Stomach (tissue), 9 donors: ENCODE results near the gene CLSTN2. TPM values are rescaled to one million over a fixed set of nuclear protein-coding genes. Genes with fewer than 3 reads are reported as not detected.

Experiments used
- DNase-seq, 2 donors: peaks; one replicate each; pipeline versions ENCODE4 v3.0.0 to v3.0.0-alpha.2; 2013 to 2019
- H3K27ac ChIP-seq, 5 donors: fragments of 200-600 bp in 4 of 5; sonication (generic) in 4 of 5; one replicate each; pipeline ENCODE4 v1.5.1; 2013 to 2019; ENCODE audit warnings: mild to moderate bottlenecking in 1 of 5, moderate library complexity in 1 of 5
- H3K27me3 ChIP-seq, 3 donors: fragments of 200-600 bp; sonication (generic); one replicate each; pipeline ENCODE4 v1.5.1; 2017 to 2019; ENCODE audit warnings: mixed run types in 1 of 3
- H3K36me3 ChIP-seq, 4 donors: fragments of 200-600 bp; sonication (generic); 1 replicate in 3 of 4; 2 replicates in 1 of 4; pipeline ENCODE4 v1.5.1; 2016 to 2019
- H3K4me1 ChIP-seq, 4 donors: fragments of 200-600 bp; sonication (generic); one replicate each; pipeline ENCODE4 v1.5.1; 2016 to 2019
- H3K4me3 ChIP-seq, 4 donors: fragments of 200-600 bp; sonication (generic) in 3 of 4; one replicate each; pipeline ENCODE4 v1.5.1; 2016 to 2019; ENCODE audit warnings: mild to moderate bottlenecking in 1 of 4
- H3K9me3 ChIP-seq, 4 donors: fragments of 200-600 bp; sonication (generic); one replicate each; pipeline ENCODE4 v1.5.1; 2016 to 2019
- CTCF ChIP-seq, 7 experiments: fragments of 450-650 bp in 4 of 7; fragments of 200-600 bp in 3 of 7; sonication (generic) in 3 of 7; IDR thresholded peaks; one replicate each; pipeline ENCODE4 v1.5.1; 2016 to 2019; ENCODE audit warnings: antibody characterized with exemption in 7 of 7, control low read depth in 2 of 7, mild to moderate bottlenecking in 1 of 7
- EP300 ChIP-seq: sonication (generic); formaldehyde crosslinking; IDR thresholded peaks from one replicate; pipeline ENCODE4 v1.6.1; 2017; ENCODE audit warnings: antibody characterized with exemption
- POLR2A ChIP-seq, 4 donors: fragments of 450-650 bp; IDR thresholded peaks; one replicate each; pipeline ENCODE4 v1.6.1; 2016; ENCODE audit warnings: antibody characterized with exemption in 4 of 4, control low read depth in 2 of 4, mild to moderate bottlenecking in 1 of 4, moderate library complexity in 1 of 4
- POLR2AphosphoS5 ChIP-seq, 3 donors: sonication (generic); formaldehyde crosslinking; IDR thresholded peaks; one replicate each; pipeline ENCODE4 v1.6.1; 2016; ENCODE audit warnings: antibody characterized with exemption in 3 of 3
- WGBS, 5 donors: extraction: QIAGEN DNeasy Blood & Tissue Kit in 3 of 5; methylation state at CpG; one replicate each; pipeline versions ENCODE4 v1.1.5 to v1.1.7; 2013 to 2018; 5-methylcytosine and 5-hydroxymethylcytosine counted together
- intact Hi-C: fragments of 100-400 bp; cut with DNase I; formaldehyde crosslinking; loops from one replicate; pipeline ENCODE4 v1.15.1; 2023; ENCODE audit warnings: low total_unique reads
- polyA plus RNA-seq, 3 donors: library from polyadenylated mRNA; stranded (reverse); fragments of 200-250 nt; gene quantifications; one replicate each; pipeline ENCODE4 v1.2.3, GENCODE V29; 2013
- total RNA-seq, 5 donors: library from RNA; depleted of rRNA; stranded (reverse); fragments of >200 nt; gene quantifications; one replicate each; pipeline versions ENCODE4 v1.1.0 to v1.2.3, GENCODE V29; 2014 to 2016
- donor health status: healthy with polysubstance abuse.
- donor health status: Bipolar disorder and iron deficiency.
- donor health status: healthy.

The CLSTN2 gene
- total and polyA plus RNA-seq, 8 donors, result 0.10 to 5.4 (median 1.7) TPM

- no peaks in the 10 kb centered on the region for H3K36me3 ChIP-seq
- no peak overlapping the region for H3K4me3 ChIP-seq
- H3K4me1 ChIP-seq, result peaks cover 0 to 13% (median 6%) of the 10 kb centered on the region in 4 donors
- intact Hi-C loops, result no loop called here
- no peak overlapping the region for H3K27ac ChIP-seq
- TF ChIP-seq CTCF (IDR thresholded peaks at IDR 0.05), result no peak
- TF ChIP-seq POLR2AphosphoS5 (IDR thresholded peaks at IDR 0.05), result no peak
- TF ChIP-seq EP300, result no peak
- WGBS, 5 donors, result 29 to 46% (median 31%) methylated on average over 2 of the region's 2 CpGs
- DNase-seq, result peak in 1 of 2 donors; percentile 21
- H3K9me3 ChIP-seq, result peaks cover 0 to under 1% (median 0%) of the 10 kb centered on the region in 4 donors
- H3K27me3 ChIP-seq, result no peaks in the 10 kb centered on the region
Measured at GRCh38 chr3:140188285-140188684, 253.3 kb downstream of the CLSTN2 start.

GRCh38 chr3:140189267-140189666, 254.3 kb downstream of the CLSTN2 start:
- H3K4me3 ChIP-seq, result no peak overlapping the region
- TF ChIP-seq POLR2A (IDR thresholded peaks at IDR 0.05) (no peak), POLR2AphosphoS5 (IDR thresholded peaks at IDR 0.05) (no peak)
- H3K27me3 ChIP-seq, result no peaks in the 10 kb centered on the region
- no peak overlapping the region for H3K27ac ChIP-seq
- 85 to 93% (median 91%) methylated on average over 3 of the region's 3 CpGs for WGBS, 5 donors
- H3K36me3 ChIP-seq, result no peaks in the 10 kb centered on the region
- intact Hi-C loops, result no loop called here
- peaks cover 0 to 13% (median 6%) of the 10 kb centered on the region in 4 donors for H3K4me1 ChIP-seq
- no peak for DNase-seq
- peaks cover 0 to 5% (median 0%) of the 10 kb centered on the region in 4 donors for H3K9me3 ChIP-seq

GRCh38 chr3:140189976-140190375, 255.0 kb downstream of the CLSTN2 start:
- no peak for DNase-seq
- H3K4me1 ChIP-seq, result peaks cover 0 to 13% (median 6%) of the 10 kb centered on the region in 4 donors
- intact Hi-C loops, result no loop called here
- no peaks in the 10 kb centered on the region for H3K27me3 ChIP-seq
- H3K27ac ChIP-seq, result no peak overlapping the region
- 60 to 74% (median 64%) methylated on average over 1 of the region's 1 CpG for WGBS, 5 donors
- H3K9me3 ChIP-seq, result peaks cover 0 to 5% (median 0%) of the 10 kb centered on the region in 4 donors
- TF ChIP-seq CTCF (IDR thresholded peaks at IDR 0.05) (no peak), POLR2AphosphoS5 (IDR thresholded peaks at IDR 0.05) (no peak), EP300 (no peak), POLR2A (IDR thresholded peaks at IDR 0.05) (no peak)
- no peaks in the 10 kb centered on the region for H3K36me3 ChIP-seq
- H3K4me3 ChIP-seq, result no peak overlapping the region

GRCh38 chr3:140196970-140197369, 262.0 kb downstream of the CLSTN2 start:
- no peaks in the 10 kb centered on the region for H3K36me3 ChIP-seq
- H3K27me3 ChIP-seq, result no peaks in the 10 kb centered on the region
- no peak for DNase-seq
- H3K4me3 ChIP-seq, result no peak overlapping the region
- no peaks in the 10 kb centered on the region for H3K4me1 ChIP-seq
- peaks cover 0 to 5% (median 0%) of the 10 kb centered on the region in 4 donors for H3K9me3 ChIP-seq
- TF ChIP-seq POLR2AphosphoS5 (IDR thresholded peaks at IDR 0.05), result no peak
- no peak overlapping the region for H3K27ac ChIP-seq
- intact Hi-C loops, result no loop called here

- intact Hi-C loops, result no loop called here
- H3K4me1 ChIP-seq, result no peaks in the 10 kb centered on the region
- no peaks in the 10 kb centered on the region for H3K36me3 ChIP-seq
- WGBS, 5 donors, result 58 to 68% (median 65%) methylated on average over 2 of the region's 2 CpGs
- TF ChIP-seq CTCF (IDR thresholded peaks at IDR 0.05), result no peak
- TF ChIP-seq POLR2A (IDR thresholded peaks at IDR 0.05), result no peak
- TF ChIP-seq EP300, result no peak
- no peak for TF ChIP-seq POLR2AphosphoS5 (IDR thresholded peaks at IDR 0.05)
- no peak overlapping the region for H3K4me3 ChIP-seq
- H3K9me3 ChIP-seq, result peaks cover 0 to 5% (median 0%) of the 10 kb centered on the region in 4 donors
- no peaks in the 10 kb centered on the region for H3K27me3 ChIP-seq
- H3K27ac ChIP-seq, result no peak overlapping the region
- no peak for DNase-seq
Measured at GRCh38 chr3:140198242-140198641, 263.3 kb downstream of the CLSTN2 start.
